GM04503 (cell line): ENCODE measurements around the gene RGS17.
"Not testable (repeated sequence)": the region's sequence is repeated elsewhere in the genome, so short reads cannot be mapped to it uniquely, and the experiment has no call there.

ENCODE experiments used
- DNase-seq: peaks from one replicate; pipeline ENCODE4 v3.0.0-alpha.2; 2012; ENCODE audit warnings: low read depth

RGS17 gene

DNA sequence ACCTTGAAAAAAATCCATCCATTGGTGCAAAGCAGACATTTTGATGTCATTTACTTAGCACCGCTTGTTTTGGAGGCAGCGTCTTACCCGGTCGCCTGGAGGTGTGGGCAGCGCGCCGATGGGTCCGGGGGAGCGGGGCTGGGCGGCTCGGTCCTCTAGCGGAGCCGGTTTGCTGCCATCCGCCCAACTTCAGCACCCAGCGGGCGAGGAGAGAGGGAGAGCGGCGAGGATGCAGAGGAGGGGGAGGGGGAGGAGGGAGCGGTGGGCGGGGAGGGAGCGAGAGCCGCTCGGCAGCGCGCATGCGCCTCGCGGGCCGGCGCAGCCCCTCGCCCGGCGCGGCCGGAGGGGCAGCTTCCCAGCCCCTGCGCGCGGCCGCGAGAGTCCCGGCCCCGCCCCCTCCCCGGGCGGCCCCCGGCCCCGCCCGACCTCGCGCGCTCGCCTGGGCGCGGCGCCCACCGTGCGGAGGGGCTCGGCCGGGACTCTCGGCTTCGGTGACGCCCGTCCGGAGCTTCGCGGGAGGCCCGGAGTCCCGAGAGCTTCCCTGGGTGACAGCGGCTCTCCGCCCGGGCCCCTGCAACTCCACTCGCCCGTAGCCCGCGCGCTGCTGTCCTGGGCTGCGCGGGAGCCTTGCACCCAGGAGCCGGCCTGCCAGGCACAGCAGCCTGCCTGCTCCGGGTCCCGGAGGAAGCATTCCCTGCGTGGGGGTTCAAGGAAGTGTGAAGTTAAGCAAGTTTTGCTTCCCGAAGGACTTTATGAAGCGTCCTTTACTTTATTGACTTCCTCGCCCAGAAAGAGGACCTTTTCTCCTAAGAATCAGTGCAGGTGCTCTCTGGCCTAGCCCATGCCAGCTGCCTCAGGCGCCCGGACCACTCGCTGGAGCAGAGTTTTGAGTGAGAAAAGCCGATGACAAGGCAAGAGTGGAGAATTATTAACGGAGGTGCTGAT lies at the start of gene RGS17:
Gene RGS17, minus strand, starts transcription at position 246 of the 945 bp plus-strand sequence. CDS start 87,264 bp downstream, outside the sequence.
- DNase-seq = no peak

- DNase-seq = no peak
Measured at GRCh38 chr6:153172815-153173214, 41.7 kb upstream of the RGS17 start.

DNA sequence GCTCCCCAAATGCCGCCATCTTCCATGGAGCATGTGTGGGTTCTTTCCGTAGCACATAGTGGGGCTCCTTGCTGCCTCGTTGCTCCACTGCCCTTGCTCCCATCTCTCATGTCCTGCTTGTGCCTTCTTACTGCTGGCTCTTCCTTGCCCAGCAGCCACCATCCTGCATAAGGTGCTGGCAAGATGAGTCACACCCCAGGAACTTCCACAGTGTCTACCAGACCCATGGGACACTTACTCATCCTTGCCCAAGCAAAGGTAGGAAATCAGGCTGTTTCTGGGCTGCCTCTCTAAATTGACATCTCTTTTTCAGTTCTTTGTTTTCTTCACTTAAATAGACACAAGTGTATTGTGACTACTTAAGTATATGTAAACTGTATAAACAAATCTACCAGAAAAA lies 39.4 kb upstream of the RGS17 start:
- DNase-seq = peak; percentile 5

DNA sequence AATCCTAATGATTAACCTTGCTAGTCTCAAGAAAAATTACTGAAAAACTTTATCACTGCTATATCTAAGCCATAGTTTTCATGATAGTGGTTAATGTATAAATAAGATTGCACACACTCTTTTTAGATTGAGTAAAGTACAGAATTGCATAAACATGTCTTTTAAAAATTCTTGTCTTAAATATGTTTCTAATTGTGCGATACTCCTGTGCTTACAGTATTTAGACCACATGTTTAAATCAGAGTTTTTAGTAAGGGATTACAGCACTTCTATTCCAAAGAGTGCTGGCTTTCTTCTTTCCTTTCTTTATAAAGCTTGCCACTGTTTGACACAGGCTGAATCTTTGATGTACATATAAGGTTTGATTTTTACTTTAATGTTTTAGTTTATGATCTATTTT lies 36.8 kb upstream of the RGS17 start:
- no peak for DNase-seq

GRCh38 chr6:153167061-153167891 lies 36.2 kb upstream of the RGS17 start:
- DNase-seq = peak; percentile 40

GRCh38 chr6:153162646-153163045 lies 31.6 kb upstream of the RGS17 start:
- DNase-seq = no peak

DNA sequence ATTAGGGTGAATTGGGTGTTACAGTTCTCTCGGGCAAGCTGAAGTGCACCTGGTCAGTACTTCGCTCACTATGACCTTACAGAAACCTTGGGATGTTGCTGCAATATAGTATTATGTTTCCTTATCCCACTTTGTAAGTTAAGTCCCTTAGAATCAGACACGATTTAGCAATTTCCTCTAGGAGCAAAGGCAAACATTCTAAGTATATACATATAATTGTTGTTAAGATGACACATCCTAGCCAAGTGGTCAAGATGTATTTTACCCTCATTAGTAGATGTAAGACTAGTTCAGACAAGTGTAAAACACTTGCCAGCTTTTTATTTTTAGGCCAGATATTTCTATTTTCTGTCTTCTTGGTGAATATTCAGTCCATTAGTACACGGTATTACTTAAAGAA lies 31.1 kb upstream of the RGS17 start:
- DNase-seq = no peak

DNA sequence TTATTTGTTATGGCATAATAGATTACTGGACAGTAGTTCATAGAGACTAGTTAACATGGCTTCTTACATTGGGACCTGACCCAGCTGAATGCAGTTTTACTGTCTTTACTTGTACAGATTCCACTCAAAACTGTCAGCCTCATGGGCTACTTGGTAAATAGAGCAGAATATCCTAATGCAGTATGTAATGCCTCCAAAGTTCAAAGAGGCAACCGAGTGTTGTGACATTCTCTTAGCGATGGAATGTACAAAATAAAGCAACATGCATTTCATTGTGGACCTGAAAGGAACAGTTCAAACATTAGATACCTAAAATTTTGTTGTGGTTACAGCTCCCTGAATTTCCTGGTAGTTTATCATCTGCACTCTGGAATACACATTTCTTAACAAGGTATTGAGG lies 29.1 kb upstream of the RGS17 start:
- DNase-seq = no peak

DNA sequence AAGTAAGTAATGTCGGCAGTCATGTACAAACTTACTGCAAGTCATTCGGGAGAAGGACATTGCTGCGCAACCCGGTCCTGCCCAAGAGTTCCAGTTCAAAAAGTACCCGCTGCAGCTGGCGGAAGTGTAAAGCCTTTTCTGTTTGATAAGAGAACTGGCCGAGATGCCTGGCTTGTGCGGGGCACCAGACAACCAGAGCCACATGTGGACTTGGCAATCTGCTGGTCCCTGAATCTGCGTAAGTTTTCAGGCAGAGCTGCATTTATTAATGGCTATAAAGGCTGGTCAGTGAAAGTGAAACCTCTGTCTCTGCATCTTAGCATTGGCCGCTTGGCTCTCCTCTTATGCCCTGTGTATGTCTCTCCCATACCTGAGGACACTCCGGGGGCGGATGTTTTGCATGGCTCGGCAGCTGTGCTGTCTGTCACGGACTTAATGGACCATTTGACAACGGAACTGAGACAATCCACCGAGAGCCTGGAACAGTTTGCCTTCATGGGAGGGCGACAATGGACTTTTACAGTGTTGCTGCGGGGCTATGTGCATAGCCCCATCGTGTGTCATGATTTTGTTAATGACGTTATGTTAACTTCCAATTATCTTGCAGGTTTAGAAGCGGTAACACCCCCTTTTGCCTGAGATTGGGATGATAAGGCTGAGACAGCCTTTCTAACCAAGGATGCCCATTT lies 19.8 kb upstream of the RGS17 start:
- DNase-seq = no peak

DNA sequence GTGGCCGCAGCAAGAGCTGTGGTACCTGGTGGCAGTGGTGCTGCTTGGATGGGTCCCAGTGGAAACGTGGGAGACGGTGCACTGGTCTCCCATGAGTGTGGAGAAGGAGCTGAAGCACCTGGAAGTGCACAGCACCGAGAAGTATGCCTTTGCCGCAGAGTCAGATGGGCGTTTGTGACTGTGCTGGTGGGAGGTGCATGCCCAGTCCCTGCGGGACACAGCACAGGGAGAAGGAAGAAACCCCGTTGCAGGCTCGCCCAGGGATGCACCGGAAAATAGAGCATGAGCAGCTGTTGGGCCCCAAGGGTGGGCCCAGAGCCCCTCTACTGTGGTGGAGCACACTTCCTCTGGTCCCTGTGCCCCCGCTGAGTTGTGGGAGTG lies 19.3 kb upstream of the RGS17 start:
- DNase-seq = no peak

GRCh38 chr6:153149891-153150290 lies 18.8 kb upstream of the RGS17 start:
- no peak for DNase-seq

DNA sequence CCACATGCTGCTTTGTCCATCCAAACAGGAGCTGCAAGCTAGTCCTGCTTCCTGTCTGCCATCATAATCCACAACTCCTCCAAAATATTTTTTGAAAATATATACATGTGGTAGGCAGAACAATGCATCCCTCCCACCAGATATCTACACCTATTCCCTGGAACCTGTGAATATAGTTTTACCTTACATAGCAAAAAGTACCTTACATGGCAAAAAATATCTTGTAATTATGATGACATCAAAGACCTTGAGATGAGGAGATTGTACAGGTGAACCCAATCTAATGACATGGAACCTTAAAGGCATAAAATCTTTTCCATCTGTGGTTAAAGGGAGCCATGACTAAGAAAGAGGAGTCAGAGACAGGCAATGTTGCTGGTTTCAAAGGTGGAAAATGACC lies 15.3 kb upstream of the RGS17 start:
- no peak for DNase-seq

GRCh38 chr6:153145591-153145990 lies 14.5 kb upstream of the RGS17 start:
- DNase-seq = no peak

GRCh38 chr6:153143200-153143599 lies 12.1 kb upstream of the RGS17 start:
- no peak for DNase-seq

DNA sequence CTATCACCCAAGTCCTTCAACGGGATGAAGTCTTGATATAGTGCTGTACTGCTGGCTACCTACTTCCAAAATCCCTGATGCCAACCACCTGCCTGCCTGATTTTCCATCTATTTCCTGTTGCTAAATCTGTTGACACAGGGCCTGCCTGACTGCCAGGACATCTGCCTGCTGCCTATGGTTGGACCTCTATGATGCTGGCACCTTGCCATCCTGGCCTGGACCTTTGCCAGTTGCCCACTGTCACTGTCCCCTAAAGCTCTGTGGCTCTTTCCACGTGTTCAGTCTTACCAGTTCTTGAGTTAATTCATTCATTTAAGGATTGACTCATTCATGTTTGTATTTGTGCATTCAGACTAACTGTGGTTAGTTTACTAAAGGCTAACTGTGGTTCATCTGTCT lies 9.2 kb upstream of the RGS17 start:
- no peak for DNase-seq

DNA sequence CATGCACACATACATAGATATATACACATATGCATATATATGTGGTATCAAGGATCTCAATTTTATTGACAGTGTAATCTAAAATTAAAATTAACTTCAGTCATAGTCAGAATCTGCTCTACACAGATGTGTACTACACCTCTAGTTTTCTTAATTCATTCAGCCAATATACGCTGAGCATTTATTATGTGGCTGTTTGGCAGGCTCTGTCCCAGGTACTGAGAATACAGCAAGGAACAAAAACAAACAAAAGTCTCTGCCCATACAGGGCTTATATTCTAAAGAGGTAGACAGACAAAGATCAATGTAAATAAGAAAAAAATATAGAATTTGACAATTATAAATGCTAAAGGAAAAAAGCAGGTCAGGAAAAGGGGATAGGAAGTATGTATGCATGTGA lies 7.8 kb upstream of the RGS17 start:
- DNase-seq = no peak

DNA sequence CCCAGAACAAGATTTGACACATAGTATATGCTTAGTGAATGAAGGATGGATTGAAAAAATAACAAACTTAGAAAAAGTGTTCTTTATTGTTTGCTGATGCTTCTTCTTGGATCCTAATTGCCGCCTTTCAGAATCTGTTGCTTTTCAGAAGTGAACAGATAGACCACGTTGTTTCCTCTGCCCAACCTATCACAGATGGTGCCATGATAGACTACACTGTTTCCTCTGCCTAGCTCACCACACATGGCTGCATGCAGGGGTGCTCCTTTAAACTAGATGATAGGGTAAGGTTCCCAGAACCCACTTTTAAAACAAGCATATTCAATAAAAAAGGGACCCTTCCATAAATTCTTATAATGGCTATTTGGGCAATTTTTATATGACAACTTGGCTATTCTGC lies 4.6 kb upstream of the RGS17 start:
- no peak for DNase-seq

- DNase-seq = not testable (repeated sequence)
Measured at GRCh38 chr6:153133667-153134066, 2.6 kb upstream of the RGS17 start.

- DNase-seq = no peak
Measured at GRCh38 chr6:153130515-153131036, 506 bp downstream of the RGS17 start.

- no peak for DNase-seq
Measured at GRCh38 chr6:153129873-153130514, 1.1 kb downstream of the RGS17 start.

GRCh38 chr6:153126218-153126617 lies 4.9 kb downstream of the RGS17 start:
- DNase-seq = no peak

- DNase-seq = no peak
Measured at GRCh38 chr6:153125032-153125431, 6.0 kb downstream of the RGS17 start.
